ENCODE measurements around the gene ITPRIP.

- TF ChIP-seq EZH2 (IDR thresholded peaks at IDR 0.05; ENCODE audit: borderline replicate concordance, low read depth, low read length, poor library complexity, severe bottlenecking) (no peak), CTCF (conservative IDR thresholded peaks at IDR 0.05; ENCODE audit: low read depth, low read length) (no peak)
Measured at GRCh38 chr10:104367904-104368303, 29.6 kb upstream of the ITPRIP start.
